ENCODE measurements around the gene PLEKHG5.
"Not testable (repeated sequence)": the region's sequence is repeated elsewhere in the genome, so short reads cannot be mapped to it uniquely, and the experiment has no call there.

The PLEKHG5 gene

GRCh38 chr1:6495540-6496364 lies 4.3 kb upstream of the PLEKHG5 start:
- Histone ChIP-seq H3K4me2 (ENCODE audit: low read length) (no peak overlapping the region), H3K36me3 (ENCODE audit: insufficient read depth, low read length) (no peaks in the 10 kb centered on the region), H3K9me2 (ENCODE audit: low read depth, low read length) (no peaks in the 10 kb centered on the region), H3K9ac (ENCODE audit: low read length) (no peak overlapping the region), H2AFZ (ENCODE audit: low read length) (no peak overlapping the region), H3K27me3 (ENCODE audit: insufficient read depth, low read length) (peaks cover 20% of the 10 kb centered on the region), H3K4me1 (ENCODE audit: insufficient read depth, low read length, severe bottlenecking) (peaks cover 15% of the 10 kb centered on the region), H3K79me2 (ENCODE audit: insufficient read depth, low read length) (no peaks in the 10 kb centered on the region), H3K4me3 (ENCODE audit: low read depth, low read length, poor library complexity, severe bottlenecking) (no peak overlapping the region), H4K20me1 (ENCODE audit: insufficient read depth, low read length) (no peaks in the 10 kb centered on the region), H3K27ac (ENCODE audit: low read depth, low read length, poor library complexity, severe bottlenecking) (no peak overlapping the region), H3F3A (ENCODE audit: insufficient read depth, low read length) (no peaks in the 10 kb centered on the region), H3K9me3 (ENCODE audit: low read length) (no peaks in the 10 kb centered on the region)
- TF ChIP-seq CTCF (IDR thresholded peaks at IDR 0.05; ENCODE audit: low read length) (no peak), EZH2 (IDR thresholded peaks at IDR 0.05; ENCODE audit: borderline replicate concordance, low read length) (no peak)

- H3K27me3 ChIP-seq (ENCODE audit: insufficient read depth, low read length): peaks cover 13% of the 10 kb centered on the region; the same call in 1 of the 2 replicates
- H3K4me1 ChIP-seq (ENCODE audit: insufficient read depth, low read length, severe bottlenecking): peaks cover 16% of the 10 kb centered on the region
- no peaks in the 10 kb centered on the region for H3K36me3 ChIP-seq (ENCODE audit: insufficient read depth, low read length)
- H3K4me2 ChIP-seq (ENCODE audit: low read length): no peak overlapping the region
- H3K27ac ChIP-seq (ENCODE audit: low read depth, low read length, poor library complexity, severe bottlenecking): no peak overlapping the region
- H3K9me3 ChIP-seq (ENCODE audit: low read length): no peaks in the 10 kb centered on the region
- no peak overlapping the region for H3K9ac ChIP-seq (ENCODE audit: low read length)
- no peaks in the 10 kb centered on the region for H3K79me2 ChIP-seq (ENCODE audit: insufficient read depth, low read length)
- H2AFZ ChIP-seq (ENCODE audit: low read length): no peak overlapping the region
- no peaks in the 10 kb centered on the region for H3F3A ChIP-seq (ENCODE audit: insufficient read depth, low read length)
- H3K4me3 ChIP-seq (ENCODE audit: low read depth, low read length, poor library complexity, severe bottlenecking): no peak overlapping the region
- no peaks in the 10 kb centered on the region for H3K9me2 ChIP-seq (ENCODE audit: low read depth, low read length)
- no peaks in the 10 kb centered on the region for H4K20me1 ChIP-seq (ENCODE audit: insufficient read depth, low read length)
- no peak for TF ChIP-seq EZH2 (IDR thresholded peaks at IDR 0.05; ENCODE audit: borderline replicate concordance, low read length)
- TF ChIP-seq CTCF (IDR thresholded peaks at IDR 0.05; ENCODE audit: low read length): no peak
Observed at GRCh38 chr1:6495041-6495441, 3.6 kb upstream of the PLEKHG5 start.

GRCh38 chr1:6494627-6495026 lies 3.2 kb upstream of the PLEKHG5 start:
- Histone ChIP-seq H3F3A (ENCODE audit: insufficient read depth, low read length) (no peaks in the 10 kb centered on the region), H3K4me2 (ENCODE audit: low read length) (no peak overlapping the region), H3K4me1 (ENCODE audit: insufficient read depth, low read length, severe bottlenecking) (peaks cover 16% of the 10 kb centered on the region), H3K9ac (ENCODE audit: low read length) (no peak overlapping the region), H3K4me3 (ENCODE audit: low read depth, low read length, poor library complexity, severe bottlenecking) (no peak overlapping the region), H2AFZ (ENCODE audit: low read length) (no peak overlapping the region), H4K20me1 (ENCODE audit: insufficient read depth, low read length) (no peaks in the 10 kb centered on the region), H3K9me3 (ENCODE audit: low read length) (no peaks in the 10 kb centered on the region), H3K9me2 (ENCODE audit: low read depth, low read length) (no peaks in the 10 kb centered on the region), H3K27me3 (ENCODE audit: insufficient read depth, low read length) (peaks cover 13% of the 10 kb centered on the region; the same call in 1 of the 2 replicates), H3K27ac (ENCODE audit: low read depth, low read length, poor library complexity, severe bottlenecking) (no peak overlapping the region), H3K79me2 (ENCODE audit: insufficient read depth, low read length) (no peaks in the 10 kb centered on the region), H3K36me3 (ENCODE audit: insufficient read depth, low read length) (no peaks in the 10 kb centered on the region)
- TF ChIP-seq CTCF (IDR thresholded peaks at IDR 0.05; ENCODE audit: low read length) (no peak), EZH2 (IDR thresholded peaks at IDR 0.05; ENCODE audit: borderline replicate concordance, low read length) (no peak)

GRCh38 chr1:6493834-6494223 lies 2.4 kb upstream of the PLEKHG5 start:
- H3K4me1 ChIP-seq (ENCODE audit: insufficient read depth, low read length, severe bottlenecking): peaks cover 16% of the 10 kb centered on the region
- H3K27ac ChIP-seq (ENCODE audit: low read depth, low read length, poor library complexity, severe bottlenecking); H3F3A ChIP-seq (ENCODE audit: insufficient read depth, low read length); H3K36me3 ChIP-seq (ENCODE audit: insufficient read depth, low read length); H3K9me2 ChIP-seq (ENCODE audit: low read depth, low read length); H3K79me2 ChIP-seq (ENCODE audit: insufficient read depth, low read length); H3K4me3 ChIP-seq (ENCODE audit: low read depth, low read length, poor library complexity, severe bottlenecking); H3K4me2 ChIP-seq (ENCODE audit: low read length); H3K9me3 ChIP-seq (ENCODE audit: low read length); H3K9ac ChIP-seq (ENCODE audit: low read length); H2AFZ ChIP-seq (ENCODE audit: low read length); H4K20me1 ChIP-seq (ENCODE audit: insufficient read depth, low read length): not testable (repeated sequence)
- peaks cover 13% of the 10 kb centered on the region; the same call in 1 of the 2 replicates for H3K27me3 ChIP-seq (ENCODE audit: insufficient read depth, low read length)
